Measurements from ENCODE around the gene PFDN2. TPM values are rescaled to one million over a fixed set of nuclear protein-coding genes. Genes with fewer than 3 reads are reported as not detected.
"Not testable (repeated sequence)": the region's sequence is repeated elsewhere in the genome, so short reads cannot be mapped to it uniquely, and the experiment has no call there.

Gene PFDN2
- total RNA-seq, 2 donors from 2014 or later, result 33.6 to 36.0 TPM

- TF ChIP-seq POLR2AphosphoS5 (IDR thresholded peaks at IDR 0.05) (no peak), CTCF (IDR thresholded peaks at IDR 0.05) (peak in 2 of 4 experiments; percentile 13 to 34)
- 21% methylated on average over 10 of the region's 10 CpGs for WGBS
- Histone ChIP-seq H3K4me1 (replicated peaks) (peaks cover 11% of the 10 kb centered on the region), H3K4me3 (peak overlapping the region; percentile 69 to 97), H3K9me3 (no peaks in the 10 kb centered on the region), H3K27me3 (replicated peaks; ENCODE audit: insufficient read depth) (no peaks in the 10 kb centered on the region), H3K27ac (peak overlapping the region; percentile 92 to 94), H3K36me3 (peaks cover 8 to 21% of the 10 kb centered on the region in 2 donors)
- DNase-seq (ENCODE audit: low spot score), result no peak
- intact Hi-C loops (cut with DNase I), result loop anchor here (2.0 kb wide), 1 partner anchor 14 kb away; the partner anchor contains the start of gene DEDD
These were observed 1.5 kb upstream of the PFDN2 start for GRCh38 chr1:161119092-161119903.

- H3K27me3 ChIP-seq (replicated peaks; ENCODE audit: insufficient read depth); H3K4me3 ChIP-seq; H3K27ac ChIP-seq; H3K36me3 ChIP-seq; DNase-seq (ENCODE audit: low spot score); H3K9me3 ChIP-seq; intact Hi-C loops (cut with DNase I): not testable (repeated sequence)
- peaks cover 11% of the 10 kb centered on the region for H3K4me1 ChIP-seq (replicated peaks)
- WGBS, result 93% methylated on average over 6 of the region's 6 CpGs
These were observed 1.9 kb downstream of the PFDN2 start for GRCh38 chr1:161115961-161116360.

GRCh38 chr1:161115132-161115711 lies 2.6 kb downstream of the PFDN2 start:
- no peaks in the 10 kb centered on the region for H3K36me3 ChIP-seq
- TF ChIP-seq CTCF (IDR thresholded peaks at IDR 0.05), result no peak
- no peak for TF ChIP-seq POLR2A (IDR thresholded peaks at IDR 0.05)
- no peak for TF ChIP-seq POLR2AphosphoS5 (IDR thresholded peaks at IDR 0.05)
- H3K27ac ChIP-seq, result no peak overlapping the region
- peaks cover 11% of the 10 kb centered on the region for H3K4me1 ChIP-seq (replicated peaks)
- intact Hi-C loops (cut with DNase I), result no loop called here
- no peaks in the 10 kb centered on the region for H3K9me3 ChIP-seq
- DNase-seq (ENCODE audit: low spot score), result no peak
- no peaks in the 10 kb centered on the region for H3K27me3 ChIP-seq (replicated peaks; ENCODE audit: insufficient read depth)
- WGBS, result 91% methylated on average over 12 of the region's 12 CpGs
- no peak overlapping the region for H3K4me3 ChIP-seq

GRCh38 chr1:161114556-161114955 lies 3.3 kb downstream of the PFDN2 start:
- 76% methylated on average over 2 of the region's 2 CpGs for WGBS
- Histone ChIP-seq H3K27me3 (replicated peaks; ENCODE audit: insufficient read depth) (no peaks in the 10 kb centered on the region), H3K27ac (no peak overlapping the region), H3K36me3 (no peaks in the 10 kb centered on the region), H3K4me1 (replicated peaks) (peaks cover 10% of the 10 kb centered on the region), H3K4me3 (no peak overlapping the region), H3K9me3 (no peaks in the 10 kb centered on the region)
- TF ChIP-seq POLR2AphosphoS5 (IDR thresholded peaks at IDR 0.05) (no peak), POLR2A (IDR thresholded peaks at IDR 0.05) (no peak), CTCF (IDR thresholded peaks at IDR 0.05) (no peak)
- no peak for DNase-seq (ENCODE audit: low spot score)
- intact Hi-C loops (cut with DNase I), result no loop called here

- WGBS, result 89% methylated on average over 1 of the region's 1 CpG
- H3K27me3 ChIP-seq (replicated peaks; ENCODE audit: insufficient read depth), result no peaks in the 10 kb centered on the region
- no peak overlapping the region for H3K4me3 ChIP-seq
- H3K27ac ChIP-seq, result no peak overlapping the region
- DNase-seq (ENCODE audit: low spot score), result no peak
- no peaks in the 10 kb centered on the region for H3K36me3 ChIP-seq
- TF ChIP-seq CTCF (IDR thresholded peaks at IDR 0.05) (no peak), POLR2A (IDR thresholded peaks at IDR 0.05) (no peak), POLR2AphosphoS5 (IDR thresholded peaks at IDR 0.05) (no peak)
- intact Hi-C loops (cut with DNase I), result no loop called here
- H3K4me1 ChIP-seq (replicated peaks), result peaks cover 4% of the 10 kb centered on the region
- H3K9me3 ChIP-seq, result no peaks in the 10 kb centered on the region
These were observed 3.9 kb downstream of the PFDN2 start for GRCh38 chr1:161113915-161114314.
